Vagina (tissue), 2 donors: ENCODE data around the gene MBTPS1. TPM values are rescaled to one million over a fixed set of nuclear protein-coding genes. Genes with fewer than 3 reads are reported as not detected.

ENCODE experiments used
- DNase-seq, 2 donors: peaks; one replicate each; pipeline ENCODE4 v3.0.0-alpha.2; 2017; ENCODE audit errors: extremely low spot score in 2 of 2
- H3K27ac ChIP-seq: fragments of 200-600 bp; sonication (generic); one replicate; pipeline ENCODE4 v1.5.1; 2019
- H3K27me3 ChIP-seq: fragments of 200-600 bp; sonication (generic); one replicate; pipeline ENCODE4 v1.5.1; 2019
- H3K36me3 ChIP-seq, 2 donors: fragments of 200-600 bp; sonication (generic); one replicate each; pipeline ENCODE4 v1.5.1; 2017 to 2019
- H3K4me1 ChIP-seq: fragments of 200-600 bp; sonication (generic); one replicate; pipeline ENCODE4 v1.5.1; 2019
- H3K4me3 ChIP-seq, 2 donors: fragments of 200-600 bp; sonication (generic); 1 replicate in 1 of 2; 2 replicates in 1 of 2; pipeline ENCODE4 v1.5.1; 2016 to 2019
- H3K9me3 ChIP-seq: fragments of 200-600 bp; sonication (generic); one replicate; pipeline ENCODE4 v1.5.1; 2019
- POLR2A ChIP-seq, 2 donors: fragments of 450-650 bp; IDR thresholded peaks; one replicate each; pipeline ENCODE4 v1.6.1; 2017; ENCODE audit warnings: antibody characterized with exemption in 2 of 2, mild to moderate bottlenecking in 2 of 2, moderate library complexity in 2 of 2
- POLR2AphosphoS5 ChIP-seq, 2 donors: sonication (generic); formaldehyde crosslinking; IDR thresholded peaks; one replicate each; pipeline ENCODE4 v1.9.0; 2017; ENCODE audit warnings: antibody characterized with exemption in 2 of 2, mild to moderate bottlenecking in 2 of 2, low read depth in 1 of 2; ENCODE audit not compliant: insufficient read depth in 1 of 2
- intact Hi-C: fragments of 100-400 bp; cut with DNase I; formaldehyde crosslinking; loops from one replicate; pipeline ENCODE4 v1.15.1; 2023
- total RNA-seq: library from RNA; depleted of rRNA; stranded (reverse); fragments of >200 nt; gene quantifications from one replicate; pipeline ENCODE4 v1.2.3, GENCODE V29; 2016
- TF ChIP-seq, protein P1 (sequence below), 3 experiments: fragments of 450-650 bp in 2 of 3; fragments of 200-600 bp in 1 of 3; sonication (generic) in 1 of 3; IDR thresholded peaks; one replicate each; pipeline ENCODE4 v1.5.1; 2017 to 2019; ENCODE audit warnings: antibody characterized with exemption in 3 of 3, mild to moderate bottlenecking in 2 of 3, moderate library complexity in 2 of 3

MBTPS1 gene
- total RNA-seq, 1 donor from 2014 or later, result 71.0 TPM

DNA sequence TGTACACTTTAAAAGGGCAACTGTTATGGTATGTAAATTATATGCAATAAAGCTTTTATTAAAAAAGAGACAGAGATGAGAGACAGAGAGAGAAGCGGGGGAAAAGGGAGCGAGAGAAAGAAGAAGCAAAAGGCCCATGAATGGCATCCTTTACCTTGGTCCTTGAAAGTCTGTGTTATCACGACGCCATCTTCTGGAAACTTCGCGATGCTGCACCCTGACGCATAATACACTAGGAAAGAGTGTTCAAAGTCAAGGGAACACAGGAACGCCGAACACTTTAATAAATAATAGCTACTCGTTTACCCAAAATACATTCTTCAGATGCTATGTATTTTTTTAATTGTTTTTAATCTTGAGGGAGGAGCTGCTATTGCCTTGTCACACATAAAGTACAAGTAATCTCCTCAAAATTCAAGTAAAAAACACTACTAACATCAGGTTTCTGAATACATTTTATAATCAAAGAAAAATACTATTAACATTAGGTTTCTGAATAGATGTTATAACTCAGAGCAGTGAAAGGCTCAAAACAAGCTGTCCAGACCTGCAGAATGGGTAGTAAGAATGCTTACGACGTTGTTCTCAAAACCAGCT is 51.1 kb downstream of the MBTPS1 start:
- Histone ChIP-seq H3K4me1 (no peaks in the 10 kb centered on the region), H3K36me3 (peaks cover 0 to 86% of the 10 kb centered on the region in 2 donors), H3K27ac (no peak overlapping the region), H3K27me3 (no peaks in the 10 kb centered on the region), H3K9me3 (no peaks in the 10 kb centered on the region), H3K4me3 (no peak overlapping the region)
- DNase-seq, result no peak
- intact Hi-C loops, result loop anchor here (10.0 kb wide), 1 partner anchor 101 kb away; the partner anchor contains the start of gene NECAB2
- no peak for TF ChIP-seq POLR2AphosphoS5 (IDR thresholded peaks at IDR 0.05; ENCODE audit: insufficient read depth in 1 of 2, low read depth in 1 of 2)
- TF ChIP-seq, protein P1, sequence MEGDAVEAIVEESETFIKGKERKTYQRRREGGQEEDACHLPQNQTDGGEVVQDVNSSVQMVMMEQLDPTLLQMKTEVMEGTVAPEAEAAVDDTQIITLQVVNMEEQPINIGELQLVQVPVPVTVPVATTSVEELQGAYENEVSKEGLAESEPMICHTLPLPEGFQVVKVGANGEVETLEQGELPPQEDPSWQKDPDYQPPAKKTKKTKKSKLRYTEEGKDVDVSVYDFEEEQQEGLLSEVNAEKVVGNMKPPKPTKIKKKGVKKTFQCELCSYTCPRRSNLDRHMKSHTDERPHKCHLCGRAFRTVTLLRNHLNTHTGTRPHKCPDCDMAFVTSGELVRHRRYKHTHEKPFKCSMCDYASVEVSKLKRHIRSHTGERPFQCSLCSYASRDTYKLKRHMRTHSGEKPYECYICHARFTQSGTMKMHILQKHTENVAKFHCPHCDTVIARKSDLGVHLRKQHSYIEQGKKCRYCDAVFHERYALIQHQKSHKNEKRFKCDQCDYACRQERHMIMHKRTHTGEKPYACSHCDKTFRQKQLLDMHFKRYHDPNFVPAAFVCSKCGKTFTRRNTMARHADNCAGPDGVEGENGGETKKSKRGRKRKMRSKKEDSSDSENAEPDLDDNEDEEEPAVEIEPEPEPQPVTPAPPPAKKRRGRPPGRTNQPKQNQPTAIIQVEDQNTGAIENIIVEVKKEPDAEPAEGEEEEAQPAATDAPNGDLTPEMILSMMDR (IDR thresholded peaks at IDR 0.05), result peak in 1 of 3 experiments; percentile 46

DNA sequence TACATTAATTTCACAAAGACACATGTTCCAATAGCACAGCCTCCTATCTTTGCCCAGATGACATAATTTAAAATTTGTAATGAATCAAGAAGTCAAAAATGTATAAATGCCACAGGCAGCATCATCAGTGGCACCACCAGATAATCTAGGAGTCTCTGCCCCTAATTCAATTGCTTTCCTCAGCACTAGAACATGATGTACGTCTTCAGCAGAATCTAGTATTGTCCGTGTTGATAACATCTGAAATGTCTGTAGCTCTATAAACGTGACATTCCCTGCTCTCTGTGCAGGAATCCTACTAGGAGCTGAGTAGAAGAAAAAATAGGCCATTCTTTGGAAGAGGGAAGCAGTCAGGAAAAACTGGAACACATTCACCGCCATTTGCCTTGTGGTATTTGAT is 52.8 kb downstream of the MBTPS1 start:
- Histone ChIP-seq H3K4me1 (no peaks in the 10 kb centered on the region), H3K36me3 (peaks cover 0 to 83% of the 10 kb centered on the region in 2 donors), H3K27ac (no peak overlapping the region), H3K4me3 (no peak overlapping the region), H3K9me3 (no peaks in the 10 kb centered on the region), H3K27me3 (no peaks in the 10 kb centered on the region)
- TF ChIP-seq, protein P1 (IDR thresholded peaks at IDR 0.05), result no peak
- TF ChIP-seq POLR2A (IDR thresholded peaks at IDR 0.05), result no peak
- no peak for TF ChIP-seq POLR2AphosphoS5 (IDR thresholded peaks at IDR 0.05; ENCODE audit: insufficient read depth in 1 of 2, low read depth in 1 of 2)
- peak in 1 of 2 donors; percentile 18 for DNase-seq
- intact Hi-C loops, result loop anchor here (10.0 kb wide), 1 partner anchor 99 kb away; the partner anchor contains the start of gene NECAB2

DNA sequence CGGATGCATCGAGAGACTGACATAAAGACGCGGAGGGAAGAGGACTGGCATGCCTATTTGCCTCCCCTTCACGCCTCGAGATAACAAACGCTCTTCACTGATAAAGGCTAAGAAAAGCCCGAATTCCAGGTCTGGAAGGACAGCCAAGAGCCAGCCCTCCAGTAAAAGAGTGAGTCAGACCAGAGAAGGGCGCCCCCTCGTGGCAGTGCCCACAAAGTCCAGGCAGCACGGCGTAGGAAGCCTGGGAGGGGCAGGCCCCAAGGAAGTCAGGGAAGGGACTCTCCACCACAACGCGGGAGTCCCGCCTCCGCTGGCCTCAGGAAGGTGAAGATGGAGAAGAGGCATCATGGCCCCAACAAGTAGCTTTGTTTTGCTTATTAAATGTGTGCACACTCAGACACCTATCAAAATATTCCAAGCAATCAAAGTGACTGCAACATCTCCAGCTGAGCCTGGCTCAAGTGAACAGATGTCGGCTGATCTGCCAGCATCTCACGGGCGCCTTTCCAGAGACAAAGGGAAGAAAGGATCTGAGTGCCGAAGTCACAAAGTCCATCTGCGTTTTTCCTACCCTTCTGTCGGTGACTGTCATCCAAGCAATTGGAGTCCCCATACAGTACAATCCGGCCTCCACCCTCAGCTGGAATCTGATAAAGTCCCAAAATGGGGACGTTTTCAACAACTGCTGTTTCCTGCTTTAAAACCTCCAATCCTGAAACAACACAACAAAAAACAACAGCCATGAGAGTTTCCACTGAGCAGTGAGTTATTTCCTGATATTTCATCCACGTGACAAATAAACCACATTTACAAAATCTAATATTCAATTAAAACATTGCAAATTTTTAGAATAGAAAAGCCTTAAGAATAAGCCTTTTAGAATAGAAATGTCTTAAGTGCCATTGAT is 53.8 kb downstream of the MBTPS1 start:
- intact Hi-C loops, result loop anchor here (10.0 kb wide), 1 partner anchor 98 kb away; the partner anchor contains the start of gene NECAB2
- TF ChIP-seq POLR2AphosphoS5 (IDR thresholded peaks at IDR 0.05; ENCODE audit: insufficient read depth in 1 of 2, low read depth in 1 of 2) (no peak), POLR2A (IDR thresholded peaks at IDR 0.05) (no peak)
- TF ChIP-seq, protein P1 (IDR thresholded peaks at IDR 0.05), result peak; percentile 41 to 69 (median 56)
- H3K4me1 ChIP-seq, result no peaks in the 10 kb centered on the region

DNA sequence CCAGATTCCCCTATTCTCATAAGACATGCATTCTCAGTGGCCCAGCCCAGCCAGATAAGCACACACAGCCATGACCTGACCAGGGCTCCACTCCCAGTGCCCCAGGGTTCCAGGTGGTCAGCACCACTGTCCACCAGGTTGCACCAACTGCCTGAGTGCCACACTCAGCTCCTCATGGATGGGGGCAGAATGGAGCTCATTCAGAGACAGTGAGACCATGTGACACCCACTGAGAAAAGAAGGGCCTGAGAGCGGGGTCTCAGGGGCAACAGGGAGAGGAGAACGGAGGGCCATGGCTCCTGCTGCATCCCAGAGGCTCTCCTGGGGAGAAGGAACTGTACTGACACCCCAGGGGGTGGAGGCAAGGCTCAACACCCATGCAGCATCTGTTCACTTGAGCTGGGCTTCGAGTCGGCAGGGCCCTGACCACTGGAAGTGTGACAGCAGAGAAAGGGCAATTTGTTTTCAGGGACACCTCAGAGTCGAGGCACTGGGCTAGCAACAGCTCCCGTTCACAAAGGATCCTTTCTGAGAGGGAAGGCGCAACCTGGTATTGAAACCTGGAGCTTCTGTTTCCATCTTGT is 55.4 kb downstream of the MBTPS1 start:
- Histone ChIP-seq H3K9me3 (no peaks in the 10 kb centered on the region), H3K4me1 (no peaks in the 10 kb centered on the region), H3K27ac (no peak overlapping the region), H3K36me3 (peaks cover 0 to 81% of the 10 kb centered on the region in 2 donors), H3K4me3 (no peak overlapping the region), H3K27me3 (no peaks in the 10 kb centered on the region)
- no peak for DNase-seq
- intact Hi-C loops, result loop anchor here (10.0 kb wide), 1 partner anchor 97 kb away; the partner anchor contains the start of gene NECAB2
- no peak for TF ChIP-seq POLR2A (IDR thresholded peaks at IDR 0.05)
- TF ChIP-seq, protein P1 (IDR thresholded peaks at IDR 0.05), result no peak
- TF ChIP-seq POLR2AphosphoS5 (IDR thresholded peaks at IDR 0.05; ENCODE audit: insufficient read depth in 1 of 2, low read depth in 1 of 2), result no peak

More for the DNA sequence above, 53.8 kb downstream of the MBTPS1 start:
- H3K36me3 ChIP-seq, result peaks cover 0 to 83% of the 10 kb centered on the region in 2 donors
- no peaks in the 10 kb centered on the region for H3K27me3 ChIP-seq
- no peak overlapping the region for H3K4me3 ChIP-seq
- no peak overlapping the region for H3K27ac ChIP-seq
- H3K9me3 ChIP-seq, result no peaks in the 10 kb centered on the region
- DNase-seq, result no peak
